IMR-90 (cell line): ENCODE data around the gene P3H1. TPM values are rescaled to one million over a fixed set of nuclear protein-coding genes. Genes with fewer than 3 reads are reported as not detected.

Experiments used
- ATAC-seq: fragments of 200-7000 bp; cut with Tn5 transposase; 2 replicates; pipeline ENCODE4 v1.9.1; 2020; ENCODE audit warnings: low read depth, mild to moderate bottlenecking, moderate library complexity
- BruUV-seq: library from RNA; stranded (reverse); fragments of 400-500 nt; replicated peaks from 2 replicates; lab custom pipeline; 2021; lab: Mats Ljungman, UMichigan
- CTCF ChIA-PET: fragments of 300-600 bp; formaldehyde crosslinking; extraction: SDS; loops from one replicate; lab custom pipeline; 2021; ENCODE audit warnings: antibody characterized with exemption; lab: Yijun Ruan, JAX
- POLR2A ChIA-PET: fragments of 300-600 bp; sonication (Branson Sonifier 250); formaldehyde crosslinking; loops from one replicate; lab custom pipeline; 2022; ENCODE audit warnings: antibody characterized with exemption; ENCODE audit not compliant: unreplicated experiment; lab: Charles Lee
- DNase-seq: peaks from one replicate; pipeline ENCODE4 v3.0.0; 2013
- H2AFZ ChIP-seq: replicated peaks from 2 replicates; pipeline ENCODE3; 2013; ENCODE audit warnings: low read length, mild to moderate bottlenecking; ENCODE audit not compliant: poor library complexity
- H2AK5ac ChIP-seq: 2 replicates; pipeline ENCODE4 v1.6.1; 2013; ENCODE audit warnings: low read depth, low read length, inconsistent platforms
- H2AK9ac ChIP-seq: replicated peaks from 2 replicates; pipeline ENCODE3; 2013; ENCODE audit warnings: mild to moderate bottlenecking, low read depth, low read length, moderate library complexity; ENCODE audit not compliant: poor library complexity
- H2BK120ac ChIP-seq: 2 replicates; pipeline ENCODE4 v1.6.1; 2013; ENCODE audit warnings: low read depth, low read length, inconsistent platforms
- H2BK15ac ChIP-seq: 3 replicates; pipeline ENCODE4 v1.6.1; 2013; ENCODE audit warnings: low read depth, low read length, inconsistent platforms
- H2BK20ac ChIP-seq: 2 replicates; pipeline ENCODE4 v1.6.1; 2013; ENCODE audit warnings: low read depth, mild to moderate bottlenecking, inconsistent platforms, low read length, moderate library complexity
- H2BK5ac ChIP-seq: 2 replicates; pipeline ENCODE4 v1.6.1; 2013; ENCODE audit warnings: mild to moderate bottlenecking, low read depth, low read length, inconsistent platforms; ENCODE audit not compliant: poor library complexity, severe bottlenecking
- H3K14ac ChIP-seq: replicated peaks from 2 replicates; pipeline ENCODE4 v1.6.1; 2013; ENCODE audit warnings: low read depth, low read length, inconsistent platforms
- H3K18ac ChIP-seq: 2 replicates; pipeline ENCODE4 v1.6.1; 2013; ENCODE audit warnings: low read depth, low read length, control low read depth
- H3K23ac ChIP-seq: 2 replicates; pipeline ENCODE4 v1.6.1; 2013; ENCODE audit warnings: low read depth, low read length, inconsistent platforms
- H3K27ac ChIP-seq: 2 replicates; pipeline ENCODE4 v1.5.1; 2013; ENCODE audit warnings: mild to moderate bottlenecking, control low read depth, low read length; ENCODE audit not compliant: insufficient read depth
- H3K27me3 ChIP-seq: 2 replicates; pipeline ENCODE4 v1.6.1; 2013; ENCODE audit warnings: low read length; ENCODE audit not compliant: control insufficient read depth, insufficient read depth
- H3K36me3 ChIP-seq: 2 replicates; pipeline ENCODE4 v1.6.1; 2013; ENCODE audit warnings: low read length, mixed read lengths; ENCODE audit not compliant: control insufficient read depth, insufficient read depth
- H3K4ac ChIP-seq: 2 replicates; pipeline ENCODE4 v1.6.1; 2013; ENCODE audit warnings: low read depth, low read length, inconsistent platforms
- H3K4me1 ChIP-seq: 2 replicates; pipeline ENCODE4 v1.6.1; 2013; ENCODE audit warnings: low read length, mixed read lengths; ENCODE audit not compliant: control insufficient read depth, insufficient read depth
- H3K4me2 ChIP-seq: 2 replicates; pipeline ENCODE4 v1.6.1; 2013; ENCODE audit warnings: low read depth, mild to moderate bottlenecking, control low read depth, low read length, moderate library complexity
- H3K4me3 ChIP-seq: 2 replicates; pipeline ENCODE4 v1.5.1; 2013; ENCODE audit warnings: low read depth, mild to moderate bottlenecking, control low read depth, low read length, moderate library complexity; ENCODE audit not compliant: insufficient read depth
- H3K56ac ChIP-seq: 2 replicates; pipeline ENCODE4 v1.6.1; 2013; ENCODE audit warnings: low read length, inconsistent platforms; ENCODE audit not compliant: insufficient read depth; ENCODE audit errors: extremely low read depth
- H3K79me1 ChIP-seq, 2 experiments: 2 replicates each; pipeline ENCODE4 v1.6.1; 2013; ENCODE audit warnings: low read length in 2 of 2, inconsistent platforms in 1 of 2, low read depth in 1 of 2
- H3K9ac ChIP-seq: 2 replicates; pipeline ENCODE4 v1.6.1; 2013; ENCODE audit warnings: low read depth, low read length, control low read depth
- H3K9me1 ChIP-seq: 2 replicates; pipeline ENCODE4 v1.6.1; 2013; ENCODE audit warnings: low read length, inconsistent platforms; ENCODE audit not compliant: insufficient read depth
- H3K9me3 ChIP-seq: 2 replicates; pipeline ENCODE4 v1.6.1; 2013; ENCODE audit warnings: low read length; ENCODE audit not compliant: control insufficient read depth, insufficient read depth
- H4K20me1 ChIP-seq: 2 replicates; pipeline ENCODE4 v1.6.1; 2013; ENCODE audit warnings: low read length, inconsistent platforms; ENCODE audit not compliant: insufficient read depth
- H4K5ac ChIP-seq: 2 replicates; pipeline ENCODE4 v1.6.1; 2013; ENCODE audit warnings: mild to moderate bottlenecking, low read depth, low read length, control low read depth
- H4K8ac ChIP-seq, 2 experiments: 2 replicates each; pipeline ENCODE4 v1.6.1; 2013; ENCODE audit warnings: low read depth in 2 of 2, low read length in 2 of 2, control low read depth in 1 of 2, inconsistent platforms in 1 of 2
- H4K91ac ChIP-seq: 2 replicates; pipeline ENCODE4 v1.6.1; 2013; ENCODE audit warnings: low read depth, low read length, inconsistent platforms; ENCODE audit not compliant: insufficient read depth
- CHD1 ChIP-seq: IDR thresholded peaks from 2 replicates; pipeline ENCODE4 v1.6.1; 2012; ENCODE audit warnings: low read depth, low read length, improper control_type of control experiment
- FOS ChIP-seq: fragments of 150-350 bp; IDR thresholded peaks from 2 replicates; pipeline ENCODE4 v1.6.1; 2016; ENCODE audit warnings: low read depth, low read length
- MAFK ChIP-seq: IDR thresholded peaks from 2 replicates; pipeline ENCODE4 v1.6.1; 2012; ENCODE audit warnings: low read depth, low read length, improper control_type of control experiment
- MAZ ChIP-seq: IDR thresholded peaks from 2 replicates; pipeline ENCODE4 v1.6.1; 2012; ENCODE audit warnings: low read depth, mild to moderate bottlenecking, low read length, improper control_type of control experiment, moderate library complexity, borderline replicate concordance
- NFE2L2 ChIP-seq: fragments of 150-350 bp; IDR thresholded peaks from 2 replicates; pipeline ENCODE4 v1.6.1; 2016; ENCODE audit warnings: low read depth, mild to moderate bottlenecking, low read length
- POLR2A ChIP-seq: IDR thresholded peaks from 2 replicates; pipeline ENCODE4 v1.6.1; 2012; ENCODE audit warnings: mild to moderate bottlenecking, low read depth, low read length
- RAD21 ChIP-seq: IDR thresholded peaks from 2 replicates; pipeline ENCODE4 v1.6.1; 2012; ENCODE audit warnings: low read length, improper control_type of control experiment
- RCOR1 ChIP-seq: IDR thresholded peaks from 2 replicates; pipeline ENCODE4 v1.6.1; 2012; ENCODE audit warnings: mild to moderate bottlenecking, low read length, improper control_type of control experiment; ENCODE audit not compliant: insufficient replicate concordance
- RFX5 ChIP-seq: IDR thresholded peaks from 2 replicates; pipeline ENCODE4 v1.8.0; 2012; ENCODE audit warnings: low read depth, mild to moderate bottlenecking, low read length, moderate library complexity
- SMC3 ChIP-seq: fragments of 150-350 bp; IDR thresholded peaks from 2 replicates; pipeline ENCODE4 v1.6.1; 2016; ENCODE audit warnings: low read depth, mild to moderate bottlenecking, antibody characterized with exemption, low read length, moderate library complexity
- dilution Hi-C: fragments of 300-500 bp; cut with HindIII; formaldehyde crosslinking; loops from one replicate; pipeline ENCODE4 v1.14.3; 2018; ENCODE audit warnings: low sequenced_read_pairs; ENCODE audit not compliant: unreplicated experiment
- in situ Hi-C: fragments of 300-500 bp; cut with MboI; formaldehyde crosslinking; loops from 3 replicates; pipeline ENCODE4 v1.14.3; 2019; ENCODE audit warnings: low sequenced_read_pairs, inconsistent platforms, mixed read lengths
- intact Hi-C: fragments of 100-400 bp; cut with micrococcal nuclease; formaldehyde crosslinking; loops from 2 replicates; pipeline ENCODE4 v1.10.0; 2022
- polyA plus RNA-seq, 3 experiments: library from polyadenylated mRNA; depleted of rRNA; stranded (reverse); fragments of >200 nt; gene quantifications; 2 replicates each; pipeline ENCODE4 v1.2.3, GENCODE V29; 2012; ENCODE audit warnings: low replicate concordance in 1 of 3
- total RNA-seq: library from RNA; depleted of rRNA; stranded (reverse); fragments of >200 nt; gene quantifications from 2 replicates; pipeline ENCODE4 v1.2.3, GENCODE V29; 2012
- TF ChIP-seq, protein P1 (sequence below): fragments of 150-350 bp; IDR thresholded peaks from 2 replicates; pipeline ENCODE4 v1.6.1; 2016; ENCODE audit warnings: low read depth, mild to moderate bottlenecking, low read length, moderate library complexity, borderline replicate concordance
- TF ChIP-seq, protein P2 (sequence below): fragments of 150-350 bp; IDR thresholded peaks from 2 replicates; pipeline ENCODE4 v1.6.1; 2017; ENCODE audit warnings: mild to moderate bottlenecking, antibody characterized with exemption, low read length, low read depth

The P3H1 gene
- total and polyA plus RNA-seq, 2 of the 4 experiments (the other 2 are of a cell fraction), result 108 to 210 TPM

DNA sequence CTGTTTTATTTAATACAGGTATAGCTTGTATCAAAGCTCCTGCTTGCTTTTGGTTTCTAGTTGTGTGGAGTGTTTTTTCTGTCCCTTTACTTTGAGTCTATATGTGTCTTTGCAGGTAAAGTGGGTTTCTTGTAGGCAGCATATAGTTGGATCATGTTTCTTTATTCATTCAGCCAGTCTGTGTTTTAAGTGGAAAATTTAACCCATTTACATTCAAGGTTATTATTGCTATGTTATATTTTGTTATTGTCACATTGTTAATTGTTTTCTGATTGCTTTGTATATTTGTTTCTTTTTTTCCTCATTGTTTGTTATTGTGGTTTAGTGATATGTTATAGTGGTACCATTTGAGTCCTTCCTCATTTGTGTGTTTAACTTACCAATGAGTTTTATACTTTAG is 53.5 kb downstream of the P3H1 start:
- H3K79me1 ChIP-seq, result peaks cover 6 to 36% of the 10 kb centered on the region in 2 experiments; a peak in 3 of 4 replicates
- in situ Hi-C loops (no loop called here), dilution Hi-C loops (no loop called here), intact Hi-C loops (no loop called here)
- no peak overlapping the region for H3K18ac ChIP-seq
- no peak overlapping the region for H4K5ac ChIP-seq
- H3K23ac ChIP-seq, result no peak overlapping the region
- H2BK120ac ChIP-seq, result no peak overlapping the region
- peaks cover 8% of the 10 kb centered on the region for H3K9me3 ChIP-seq
- no peak overlapping the region for H3K56ac ChIP-seq
- H3K14ac ChIP-seq, result no peak overlapping the region
- no peak overlapping the region for H2BK5ac ChIP-seq
- no peak overlapping the region for H3K4me3 ChIP-seq
- ATAC-seq (no peak), DNase-seq (no peak)
- no peak overlapping the region for H4K91ac ChIP-seq
- H3K4ac ChIP-seq, result no peak overlapping the region
- no TSS peak for BruUV-seq
- H2BK15ac ChIP-seq, result no peak overlapping the region
- no peaks in the 10 kb centered on the region for H3K27me3 ChIP-seq
- H2BK20ac ChIP-seq, result no peak overlapping the region
- H3K4me2 ChIP-seq, result no peak overlapping the region
- H2AFZ ChIP-seq, result no peak overlapping the region
- no peak overlapping the region for H3K9ac ChIP-seq
- TF ChIP-seq CHD1, result no peak
- TF ChIP-seq, protein P1, sequence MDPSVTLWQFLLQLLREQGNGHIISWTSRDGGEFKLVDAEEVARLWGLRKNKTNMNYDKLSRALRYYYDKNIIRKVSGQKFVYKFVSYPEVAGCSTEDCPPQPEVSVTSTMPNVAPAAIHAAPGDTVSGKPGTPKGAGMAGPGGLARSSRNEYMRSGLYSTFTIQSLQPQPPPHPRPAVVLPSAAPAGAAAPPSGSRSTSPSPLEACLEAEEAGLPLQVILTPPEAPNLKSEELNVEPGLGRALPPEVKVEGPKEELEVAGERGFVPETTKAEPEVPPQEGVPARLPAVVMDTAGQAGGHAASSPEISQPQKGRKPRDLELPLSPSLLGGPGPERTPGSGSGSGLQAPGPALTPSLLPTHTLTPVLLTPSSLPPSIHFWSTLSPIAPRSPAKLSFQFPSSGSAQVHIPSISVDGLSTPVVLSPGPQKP, result no peak
- TF ChIP-seq RFX5, result no peak
- TF ChIP-seq SMC3, result no peak
- no peak for TF ChIP-seq NFE2L2
- TF ChIP-seq RAD21, result no peak
- TF ChIP-seq RCOR1, result no peak
- TF ChIP-seq, protein P2, sequence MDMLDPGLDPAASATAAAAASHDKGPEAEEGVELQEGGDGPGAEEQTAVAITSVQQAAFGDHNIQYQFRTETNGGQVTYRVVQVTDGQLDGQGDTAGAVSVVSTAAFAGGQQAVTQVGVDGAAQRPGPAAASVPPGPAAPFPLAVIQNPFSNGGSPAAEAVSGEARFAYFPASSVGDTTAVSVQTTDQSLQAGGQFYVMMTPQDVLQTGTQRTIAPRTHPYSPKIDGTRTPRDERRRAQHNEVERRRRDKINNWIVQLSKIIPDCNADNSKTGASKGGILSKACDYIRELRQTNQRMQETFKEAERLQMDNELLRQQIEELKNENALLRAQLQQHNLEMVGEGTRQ, result no peak
- TF ChIP-seq MAFK, result no peak
- no peak for TF ChIP-seq MAZ
- TF ChIP-seq POLR2A, result no peak
- TF ChIP-seq FOS, result no peak
- peaks cover 5% of the 10 kb centered on the region for H3K36me3 ChIP-seq
- H4K8ac ChIP-seq, result no peak overlapping the region
- no peak overlapping the region for H3K27ac ChIP-seq
- no peak overlapping the region for H2AK9ac ChIP-seq
- H4K20me1 ChIP-seq, result no peaks in the 10 kb centered on the region
- H3K4me1 ChIP-seq, result no peaks in the 10 kb centered on the region
- no peak overlapping the region for H2AK5ac ChIP-seq
- CTCF ChIA-PET, result interaction anchor here (1.0 kb wide), 1 partner anchor 131 kb away, joined by 3 read pairs; no protein-coding TSS in a partner anchor
- H3K9me1 ChIP-seq, result 0 out of 2 replicates have a peak, but pooled peaks cover 2% of the 10 kb centered on the region
- POLR2A ChIA-PET, result no interaction called here
